Prostate gland (tissue), 2 donors: ENCODE measurements around the gene SLC5A9. TPM values are rescaled to one million over a fixed set of nuclear protein-coding genes. Genes with fewer than 3 reads are reported as not detected.

Source experiments
- DNase-seq: peaks from one replicate; pipeline ENCODE4 v3.0.0-alpha.2; 2019; ENCODE audit warnings: low spot score
- H3K27ac ChIP-seq, 2 donors: fragments of 200-600 bp; sonication (generic); 2 replicates each; pipeline ENCODE4 v1.5.1; 2017 to 2019
- H3K27me3 ChIP-seq: fragments of 200-600 bp; sonication (generic); replicated peaks from 2 replicates; pipeline ENCODE4 v1.5.1; 2019; ENCODE audit not compliant: insufficient read depth
- H3K36me3 ChIP-seq, 2 donors: fragments of 200-600 bp; sonication (generic); 1 replicate in 1 of 2; 2 replicates in 1 of 2; pipeline versions ENCODE4 v1.5.1 to v1.8.1; 2017 to 2019
- H3K4me1 ChIP-seq: fragments of 200-600 bp; sonication (generic); replicated peaks from 2 replicates; pipeline ENCODE4 v1.5.1; 2019
- H3K4me3 ChIP-seq, 2 donors: fragments of 200-600 bp; sonication (generic); 2 replicates each; pipeline ENCODE4 v1.5.1; 2017 to 2019
- H3K9me3 ChIP-seq: fragments of 200-600 bp; sonication (generic); 2 replicates; pipeline ENCODE4 v1.5.1; 2017
- POLR2A ChIP-seq: fragments of 450-650 bp; IDR thresholded peaks from one replicate; pipeline ENCODE4 v1.6.1; 2016; ENCODE audit warnings: antibody characterized with exemption, mild to moderate bottlenecking
- POLR2AphosphoS5 ChIP-seq: sonication (generic); formaldehyde crosslinking; IDR thresholded peaks from one replicate; pipeline ENCODE4 v1.6.1; 2017; ENCODE audit warnings: antibody characterized with exemption
- WGBS: methylation state at CpG from one replicate; pipeline ENCODE4 v1.1.5; 2018; 5-methylcytosine and 5-hydroxymethylcytosine counted together
- intact Hi-C: fragments of 100-400 bp; cut with DNase I; formaldehyde crosslinking; loops from one replicate; pipeline ENCODE4 v1.14.2; 2022
- total RNA-seq, 2 donors: library from RNA; depleted of rRNA; stranded (reverse); fragments of >200 nt; gene quantifications; one replicate each; pipeline ENCODE4 v1.1.0, GENCODE V29; 2016
- TF ChIP-seq, protein P1 (sequence below), 4 experiments: fragments of 200-600 bp in 2 of 4; fragments of 450-650 bp in 2 of 4; sonication (generic) in 2 of 4; IDR thresholded peaks; 1 replicate in 3 of 4; 2 replicates in 1 of 4; pipeline ENCODE4 v1.5.1; 2016 to 2019; ENCODE audit warnings: antibody characterized with exemption in 4 of 4, mild to moderate bottlenecking in 2 of 4, moderate library complexity in 2 of 4

Gene SLC5A9
- total RNA-seq, 2 donors from 2014 or later, result not detected

DNA sequence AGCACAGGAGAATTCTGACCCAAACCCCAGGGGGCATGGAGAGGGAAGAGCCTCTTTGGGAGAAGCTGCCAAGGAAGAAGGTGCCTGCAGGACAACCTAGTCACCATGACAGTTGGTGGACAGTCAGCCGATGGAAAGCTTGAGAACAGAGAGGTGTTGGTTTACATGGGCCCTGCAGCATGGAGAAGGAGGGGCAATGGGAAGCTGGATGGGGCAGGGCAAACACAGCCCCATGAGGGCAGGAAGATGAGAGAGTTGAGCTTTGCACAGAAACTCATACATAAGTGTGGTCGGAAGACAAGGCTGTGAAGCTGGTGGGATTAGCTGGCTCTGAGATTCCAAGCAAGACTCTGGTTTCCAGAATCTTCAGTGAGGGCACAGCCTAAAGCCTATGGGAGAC, 6.6 kb upstream of the SLC5A9 start:
- H3K9me3 ChIP-seq, result no peaks in the 10 kb centered on the region
- no peaks in the 10 kb centered on the region for H3K4me1 ChIP-seq
- H3K27ac ChIP-seq, result no peak overlapping the region
- TF ChIP-seq, protein P1, sequence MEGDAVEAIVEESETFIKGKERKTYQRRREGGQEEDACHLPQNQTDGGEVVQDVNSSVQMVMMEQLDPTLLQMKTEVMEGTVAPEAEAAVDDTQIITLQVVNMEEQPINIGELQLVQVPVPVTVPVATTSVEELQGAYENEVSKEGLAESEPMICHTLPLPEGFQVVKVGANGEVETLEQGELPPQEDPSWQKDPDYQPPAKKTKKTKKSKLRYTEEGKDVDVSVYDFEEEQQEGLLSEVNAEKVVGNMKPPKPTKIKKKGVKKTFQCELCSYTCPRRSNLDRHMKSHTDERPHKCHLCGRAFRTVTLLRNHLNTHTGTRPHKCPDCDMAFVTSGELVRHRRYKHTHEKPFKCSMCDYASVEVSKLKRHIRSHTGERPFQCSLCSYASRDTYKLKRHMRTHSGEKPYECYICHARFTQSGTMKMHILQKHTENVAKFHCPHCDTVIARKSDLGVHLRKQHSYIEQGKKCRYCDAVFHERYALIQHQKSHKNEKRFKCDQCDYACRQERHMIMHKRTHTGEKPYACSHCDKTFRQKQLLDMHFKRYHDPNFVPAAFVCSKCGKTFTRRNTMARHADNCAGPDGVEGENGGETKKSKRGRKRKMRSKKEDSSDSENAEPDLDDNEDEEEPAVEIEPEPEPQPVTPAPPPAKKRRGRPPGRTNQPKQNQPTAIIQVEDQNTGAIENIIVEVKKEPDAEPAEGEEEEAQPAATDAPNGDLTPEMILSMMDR (IDR thresholded peaks at IDR 0.05), result no peak
- TF ChIP-seq POLR2AphosphoS5, result no peak
- TF ChIP-seq POLR2A, result no peak
- WGBS, result 81% methylated on average over 2 of the region's 2 CpGs
- intact Hi-C loops, result no loop called here
- DNase-seq, result no peak
- H3K4me3 ChIP-seq, result no peak overlapping the region
- H3K36me3 ChIP-seq, result no peaks in the 10 kb centered on the region
- no peaks in the 10 kb centered on the region for H3K27me3 ChIP-seq

- Histone ChIP-seq H3K36me3 (no peaks in the 10 kb centered on the region), H3K27me3 (no peaks in the 10 kb centered on the region), H3K4me3 (no peak overlapping the region), H3K27ac (no peak overlapping the region), H3K4me1 (no peaks in the 10 kb centered on the region), H3K9me3 (no peaks in the 10 kb centered on the region)
- intact Hi-C loops, result no loop called here
- TF ChIP-seq POLR2A (no peak), POLR2AphosphoS5 (no peak)
- TF ChIP-seq, protein P1 (IDR thresholded peaks at IDR 0.05), result no peak
- no peak for DNase-seq
- 85% methylated on average over 2 of the region's 2 CpGs for WGBS
Observed at GRCh38 chr1:48216313-48216712, 6.2 kb upstream of the SLC5A9 start.

GRCh38 chr1:48216941-48217340, 5.6 kb upstream of the SLC5A9 start:
- no peaks in the 10 kb centered on the region for H3K4me1 ChIP-seq
- H3K9me3 ChIP-seq, result no peaks in the 10 kb centered on the region
- H3K27ac ChIP-seq, result no peak overlapping the region
- TF ChIP-seq POLR2A (no peak), POLR2AphosphoS5 (no peak)
- TF ChIP-seq, protein P1 (IDR thresholded peaks at IDR 0.05), result no peak
- no peak overlapping the region for H3K4me3 ChIP-seq
- H3K36me3 ChIP-seq, result no peaks in the 10 kb centered on the region
- DNase-seq, result no peak
- intact Hi-C loops, result no loop called here
- 56% methylated on average over 3 of the region's 3 CpGs for WGBS
- no peaks in the 10 kb centered on the region for H3K27me3 ChIP-seq

- no peak overlapping the region for H3K4me3 ChIP-seq
- no peaks in the 10 kb centered on the region for H3K4me1 ChIP-seq
- H3K27me3 ChIP-seq, result no peaks in the 10 kb centered on the region
- no peak overlapping the region for H3K27ac ChIP-seq
- intact Hi-C loops, result no loop called here
- no peaks in the 10 kb centered on the region for H3K36me3 ChIP-seq
- no peak for TF ChIP-seq POLR2AphosphoS5
- TF ChIP-seq, protein P1 (IDR thresholded peaks at IDR 0.05), result no peak
- no peak for TF ChIP-seq POLR2A
- DNase-seq, result no peak
- H3K9me3 ChIP-seq, result no peaks in the 10 kb centered on the region
- WGBS, result 55% methylated on average over 1 of the region's 1 CpG
Observed at GRCh38 chr1:48217856-48218255, 4.7 kb upstream of the SLC5A9 start.

GRCh38 chr1:48219803-48220202, 2.7 kb upstream of the SLC5A9 start:
- 51% methylated on average over 2 of the region's 2 CpGs for WGBS

More at GRCh38 chr1:48219803-48220202, 2.7 kb upstream of the SLC5A9 start:
- no peaks in the 10 kb centered on the region for H3K36me3 ChIP-seq
- H3K4me3 ChIP-seq, result no peak overlapping the region
- H3K9me3 ChIP-seq, result no peaks in the 10 kb centered on the region
- no peaks in the 10 kb centered on the region for H3K4me1 ChIP-seq
- no peak for DNase-seq
- TF ChIP-seq POLR2A (no peak), POLR2AphosphoS5 (no peak)
- TF ChIP-seq, protein P1 (IDR thresholded peaks at IDR 0.05), result no peak
- intact Hi-C loops, result no loop called here
- no peak overlapping the region for H3K27ac ChIP-seq
- no peaks in the 10 kb centered on the region for H3K27me3 ChIP-seq
